HFFc6 (cell line): ENCODE results near the gene IFI6. TPM values are rescaled to one million over a fixed set of nuclear protein-coding genes. Genes with fewer than 3 reads are reported as not detected.

Source experiments
- DNase-seq: peaks from one replicate; pipeline ENCODE4 v3.0.0-alpha.2; 2018
- H3K27ac Mint-ChIP-seq: 2 replicates; pipeline ENCODE4 v1.8.0; 2020; ENCODE audit warnings: mild to moderate bottlenecking, mixed read lengths
- H3K27me3 Mint-ChIP-seq: 2 replicates; pipeline ENCODE4 v1.8.0; 2021; ENCODE audit warnings: mild to moderate bottlenecking, moderate library complexity, mixed read lengths; ENCODE audit not compliant: insufficient read depth
- H3K36me3 Mint-ChIP-seq: 2 replicates; pipeline ENCODE4 v1.8.0; 2021; ENCODE audit warnings: low read depth, mixed read lengths
- H3K4me1 Mint-ChIP-seq: 2 replicates; pipeline ENCODE4 v1.8.0; 2020; ENCODE audit warnings: low read depth, mixed read lengths
- H3K4me3 Mint-ChIP-seq: 2 replicates; pipeline ENCODE4 v1.8.0; 2020; ENCODE audit warnings: mild to moderate bottlenecking, moderate library complexity, mixed read lengths
- H3K9me3 Mint-ChIP-seq: 2 replicates; pipeline ENCODE4 v1.8.0; 2020; ENCODE audit warnings: mild to moderate bottlenecking, mixed read lengths
- CTCF ChIP-seq: fragments of 200-600 bp; sonication (generic); IDR thresholded peaks from 2 replicates; pipeline ENCODE4 v1.5.0; 2021; ENCODE audit warnings: antibody characterized with exemption, mild to moderate bottlenecking
- total RNA-seq, 6 experiments: library from RNA; stranded (reverse); fragmentation: NEBNext Ultra II Directional; extraction: Animal tissue kit (Norgen Biotek cat#: 25700); gene quantifications; 2 replicates in 1 of 6; 3 replicates in 5 of 6; pipeline ENCODE4 v1.2.3, GENCODE V29; 2021

The IFI6 gene
- total RNA-seq, 6 experiments from 2014 or later, result 16.7 to 23.8 (median 20.5) TPM

- H3K4me1 Mint-ChIP-seq, result no peaks in the 10 kb centered on the region
- DNase-seq, result no peak
- H3K27ac Mint-ChIP-seq, result no peak overlapping the region
- H3K27me3 Mint-ChIP-seq, result peaks cover 18% of the 10 kb centered on the region
- peaks cover 38% of the 10 kb centered on the region for H3K9me3 Mint-ChIP-seq
- H3K36me3 Mint-ChIP-seq, result peaks cover 22% of the 10 kb centered on the region
- no peak for TF ChIP-seq CTCF
- H3K4me3 Mint-ChIP-seq, result no peak overlapping the region
Measured at GRCh38 chr1:27678747-27679146, 6.8 kb upstream of the IFI6 start.

- H3K27me3 Mint-ChIP-seq, result peaks cover 8% of the 10 kb centered on the region
- DNase-seq, result no peak
- no peak for TF ChIP-seq CTCF
- no peak overlapping the region for H3K27ac Mint-ChIP-seq
- H3K4me3 Mint-ChIP-seq, result no peak overlapping the region
- H3K4me1 Mint-ChIP-seq, result peaks cover 21% of the 10 kb centered on the region
- H3K36me3 Mint-ChIP-seq, result peaks cover 5% of the 10 kb centered on the region
- H3K9me3 Mint-ChIP-seq, result peaks cover 23% of the 10 kb centered on the region
Measured at GRCh38 chr1:27676410-27676809, 4.4 kb upstream of the IFI6 start.

GRCh38 chr1:27672750-27673112 is 739 bp upstream of the IFI6 start:
- no peaks in the 10 kb centered on the region for H3K9me3 Mint-ChIP-seq
- no peak for TF ChIP-seq CTCF
- peak overlapping the region; percentile 82 for H3K27ac Mint-ChIP-seq
- peak overlapping the region; percentile 92 for H3K4me3 Mint-ChIP-seq
- H3K36me3 Mint-ChIP-seq, result no peaks in the 10 kb centered on the region
- DNase-seq, result peak; percentile 38
- peaks cover 42% of the 10 kb centered on the region for H3K4me1 Mint-ChIP-seq
- peaks cover 3% of the 10 kb centered on the region; the same call in 1 of the 2 replicates for H3K27me3 Mint-ChIP-seq

GRCh38 chr1:27669876-27670275 is 2.1 kb downstream of the IFI6 start:
- no peak overlapping the region for H3K27ac Mint-ChIP-seq
- H3K4me1 Mint-ChIP-seq, result peaks cover 55% of the 10 kb centered on the region
- H3K4me3 Mint-ChIP-seq, result peak overlapping the region; percentile 89

GRCh38 chr1:27668808-27669723 is 2.9 kb downstream of the IFI6 start:
- DNase-seq, result peak; percentile 46
- peak overlapping the region; percentile 89 for H3K4me3 Mint-ChIP-seq
- peaks cover 55% of the 10 kb centered on the region for H3K4me1 Mint-ChIP-seq
- TF ChIP-seq CTCF, result peak; percentile 93
- no peaks in the 10 kb centered on the region for H3K9me3 Mint-ChIP-seq
- no peaks in the 10 kb centered on the region; the same call in 1 of the 2 replicates for H3K27me3 Mint-ChIP-seq
- 0 out of 2 replicates have a peak overlapping the region, but pooled peaks have one; percentile 33 for H3K27ac Mint-ChIP-seq
- no peaks in the 10 kb centered on the region for H3K36me3 Mint-ChIP-seq

More at GRCh38 chr1:27669876-27670275, 2.1 kb downstream of the IFI6 start:
- Mint-ChIP-seq H3K9me3 (no peaks in the 10 kb centered on the region), H3K27me3 (no peaks in the 10 kb centered on the region; the same call in 1 of the 2 replicates), H3K36me3 (no peaks in the 10 kb centered on the region)
- TF ChIP-seq CTCF, result no peak
- no peak for DNase-seq
